GM12878 (cell line): ENCODE results near the gene FBXL19. TPM values are rescaled to one million over a fixed set of nuclear protein-coding genes. Genes with fewer than 3 reads are reported as not detected.

Experiments used
- BMI1 ChIP-seq: fragments of 450-650 bp; IDR thresholded peaks from 2 replicates; pipeline ENCODE4 v1.6.1; 2016; ENCODE audit warnings: mild to moderate bottlenecking, moderate library complexity, borderline replicate concordance
- CBFB ChIP-seq: IDR thresholded peaks from 2 replicates; pipeline ENCODE4 v1.6.1; 2016; ENCODE audit warnings: antibody characterized with exemption, low read depth
- DPF2 ChIP-seq: fragments of 450-650 bp; IDR thresholded peaks from 2 replicates; pipeline ENCODE4 v1.6.1; 2017; ENCODE audit warnings: mild to moderate bottlenecking
- GABPA ChIP-seq: IDR thresholded peaks from 2 replicates; pipeline ENCODE4 v1.6.1; 2014; ENCODE audit warnings: antibody characterized with exemption, low read depth, mild to moderate bottlenecking, inconsistent platforms
- HDAC6 ChIP-seq: fragments of 200-600 bp; sonication (generic); IDR thresholded peaks from one replicate; pipeline ENCODE4 v1.8.0; 2017; ENCODE audit warnings: antibody characterized with exemption; ENCODE audit not compliant: unreplicated experiment
- HDGF ChIP-seq: fragments of 450-650 bp; IDR thresholded peaks from 2 replicates; pipeline ENCODE4 v1.6.1; 2016; ENCODE audit warnings: antibody characterized with exemption
- MEF2A ChIP-seq: IDR thresholded peaks from 2 replicates; pipeline ENCODE4 v1.6.1; 2011; ENCODE audit warnings: low read depth, mild to moderate bottlenecking, low read length, moderate library complexity; ENCODE audit not compliant: insufficient read depth
- NBN ChIP-seq: fragments of 450-650 bp; IDR thresholded peaks from 2 replicates; pipeline ENCODE4 v1.6.1; 2016
- NR2F1 ChIP-seq: fragments of 450-650 bp; conservative IDR thresholded peaks from 2 replicates; pipeline ENCODE4 v1.6.1; 2017; ENCODE audit warnings: mild to moderate bottlenecking
- POLR2A ChIP-seq: IDR thresholded peaks from 2 replicates; pipeline ENCODE4 v1.6.1; 2011; ENCODE audit warnings: low read depth, mild to moderate bottlenecking, low read length
- POLR2AphosphoS5 ChIP-seq: IDR thresholded peaks from 2 replicates; pipeline ENCODE4 v1.6.1; 2011; ENCODE audit warnings: mild to moderate bottlenecking, low read length, inconsistent platforms
- RB1 ChIP-seq: fragments of 450-650 bp; formaldehyde crosslinking; IDR thresholded peaks from 2 replicates; pipeline ENCODE4 v1.6.1; 2017; ENCODE audit warnings: mild to moderate bottlenecking, borderline replicate concordance
- RBBP5 ChIP-seq: fragments of 200-600 bp; sonication (generic); conservative IDR thresholded peaks from 2 replicates; pipeline ENCODE4 v1.6.1; 2016
- SMAD1 ChIP-seq: fragments of 450-650 bp; IDR thresholded peaks from 2 replicates; pipeline ENCODE4 v1.6.1; 2018; ENCODE audit warnings: mild to moderate bottlenecking, low read depth; ENCODE audit not compliant: partially characterized antibody
- SMAD5 ChIP-seq: IDR thresholded peaks from 2 replicates; pipeline ENCODE4 v1.6.1; 2016; ENCODE audit warnings: antibody characterized with exemption, low read depth
- SMARCA5 ChIP-seq: fragments of 450-650 bp; IDR thresholded peaks from 2 replicates; pipeline ENCODE4 v1.6.1; 2017; ENCODE audit warnings: mild to moderate bottlenecking
- SPI1 ChIP-seq: IDR thresholded peaks from 2 replicates; pipeline ENCODE4 v1.6.1; 2011; ENCODE audit warnings: low read depth, mild to moderate bottlenecking, low read length, moderate library complexity, borderline replicate concordance; ENCODE audit not compliant: insufficient read depth
- USF1 ChIP-seq: IDR thresholded peaks from 2 replicates; pipeline ENCODE4 v1.6.1; 2011; ENCODE audit warnings: borderline replicate concordance, low read depth, mild to moderate bottlenecking, moderate library complexity, mixed read lengths, low read length; ENCODE audit not compliant: insufficient read depth; ENCODE audit errors: extremely low read length
- WRNIP1 ChIP-seq: IDR thresholded peaks from 2 replicates; pipeline ENCODE4 v1.6.1; 2011; ENCODE audit warnings: low read depth, low read length, improper control_type of control experiment, borderline replicate concordance
- YY1 ChIP-seq: IDR thresholded peaks from 2 replicates; pipeline ENCODE4 v1.6.1; 2011; ENCODE audit warnings: low read depth, mild to moderate bottlenecking, low read length
- ZZZ3 ChIP-seq: IDR thresholded peaks from 2 replicates; pipeline ENCODE4 v1.6.1; 2011; ENCODE audit warnings: low read depth; ENCODE audit not compliant: control insufficient read depth, insufficient read length
- polyA plus RNA-seq, 11 experiments: library from polyadenylated mRNA; depleted of rRNA in 4 of 11; unstranded in 6 of 11; stranded (reverse) in 5 of 11; fragments of >200 nt; fragmentation: Nextera tagmentation in 4 of 11; fragmentation: Illumina TruSeq in 1 of 11; extraction: Ambion mirVana in 4 of 11; extraction: Trizol in 1 of 11; gene quantifications; 1 replicate in 1 of 11; 2 replicates in 10 of 11; pipeline versions ENCODE4 v1.2.1 to v1.2.3, GENCODE V29; 2011 to 2016; ENCODE audit warnings: inconsistent platforms in 2 of 11, missing spikeins in 2 of 11, low read depth in 1 of 11
- total RNA-seq, 4 experiments: library from RNA; depleted of rRNA in 3 of 4; stranded (reverse); fragments of >200 nt in 3 of 4; fragmentation: Illumina TruSeq in 1 of 4; extraction: Trizol in 1 of 4; gene quantifications; 2 replicates each; pipeline versions ENCODE4 v1.2.1 to v1.2.3, GENCODE V29; 2013 to 2021
- TF ChIP-seq, protein P1 (sequence below): fragments of 450-650 bp; IDR thresholded peaks from 2 replicates; pipeline ENCODE4 v1.6.1; 2017; ENCODE audit warnings: low read depth, mild to moderate bottlenecking, moderate library complexity

Gene FBXL19
- total and polyA plus RNA-seq, 10 of the 15 experiments (the other 5 are each of a cell fraction or from before 2014, with no cell fraction given) = 0.02 to 32.1 (median 6.8) TPM; not detected in 1

GRCh38 chr16:30875871-30876801, 47.2 kb upstream of the FBXL19 start (continued):
- no peak for TF ChIP-seq RBBP5
- 0 out of 2 replicates have a peak, but pooled peaks have one; percentile 35 for TF ChIP-seq CBFB
- TF ChIP-seq SMAD5 = no peak
- peak; percentile 62; the same call in 1 of the 2 replicates for TF ChIP-seq SMARCA5
- TF ChIP-seq RB1 = no peak
- peak; percentile 30; the same call in 1 of the 2 replicates for TF ChIP-seq MEF2A
- TF ChIP-seq DPF2 = peak; percentile 79
- TF ChIP-seq POLR2AphosphoS5 = peak; percentile 65
- no peak for TF ChIP-seq HDAC6
- TF ChIP-seq, protein P1, sequence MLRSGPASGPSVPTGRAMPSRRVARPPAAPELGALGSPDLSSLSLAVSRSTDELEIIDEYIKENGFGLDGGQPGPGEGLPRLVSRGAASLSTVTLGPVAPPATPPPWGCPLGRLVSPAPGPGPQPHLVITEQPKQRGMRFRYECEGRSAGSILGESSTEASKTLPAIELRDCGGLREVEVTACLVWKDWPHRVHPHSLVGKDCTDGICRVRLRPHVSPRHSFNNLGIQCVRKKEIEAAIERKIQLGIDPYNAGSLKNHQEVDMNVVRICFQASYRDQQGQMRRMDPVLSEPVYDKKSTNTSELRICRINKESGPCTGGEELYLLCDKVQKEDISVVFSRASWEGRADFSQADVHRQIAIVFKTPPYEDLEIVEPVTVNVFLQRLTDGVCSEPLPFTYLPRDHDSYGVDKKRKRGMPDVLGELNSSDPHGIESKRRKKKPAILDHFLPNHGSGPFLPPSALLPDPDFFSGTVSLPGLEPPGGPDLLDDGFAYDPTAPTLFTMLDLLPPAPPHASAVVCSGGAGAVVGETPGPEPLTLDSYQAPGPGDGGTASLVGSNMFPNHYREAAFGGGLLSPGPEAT = peak; percentile 41; the same call in 1 of the 2 replicates
- TF ChIP-seq GABPA = no peak
- peak; percentile 56; the same call in 1 of the 2 replicates for TF ChIP-seq WRNIP1
- TF ChIP-seq NR2F1 = peak; percentile 94
- no peak for TF ChIP-seq SMAD1
- peak; percentile 84 for TF ChIP-seq NBN
- peak; percentile 67 for TF ChIP-seq POLR2A
- TF ChIP-seq USF1 = no peak
- peak; percentile 58; the same call in 1 of the 2 replicates for TF ChIP-seq YY1
- TF ChIP-seq SPI1 = peak; percentile 94
- TF ChIP-seq HDGF = peak; percentile 80
- TF ChIP-seq ZZZ3 = no peak
- TF ChIP-seq BMI1 = 0 out of 2 replicates have a peak, but pooled peaks have one; percentile 20
